Karpas-422 (cell line): ENCODE data around the gene LELP1. TPM values are rescaled to one million over a fixed set of nuclear protein-coding genes. Genes with fewer than 3 reads are reported as not detected.

Experiments used
- DNase-seq: peaks from one replicate; pipeline ENCODE4 v3.0.0-alpha.2; 2015
- H2AFZ ChIP-seq: fragments of 200-600 bp; sonication (generic); 2 replicates; pipeline ENCODE4 v1.6.1; 2014; ENCODE audit warnings: antibody characterized with exemption, low read length, mixed read lengths
- H3K27ac ChIP-seq: fragments of 200-600 bp; sonication (generic); 2 replicates; pipeline ENCODE4 v1.5.1; 2014; ENCODE audit warnings: mild to moderate bottlenecking, low read length, moderate library complexity
- H3K27me3 ChIP-seq: fragments of 200-600 bp; sonication (generic); 2 replicates; pipeline ENCODE4 v1.6.1; 2014; ENCODE audit warnings: low read length, mixed read lengths
- H3K36me3 ChIP-seq: fragments of 200-600 bp; sonication (generic); 2 replicates; pipeline ENCODE4 v1.6.1; 2014; ENCODE audit warnings: low read length, mixed read lengths; ENCODE audit not compliant: insufficient read depth
- H3K4me1 ChIP-seq: fragments of 200-600 bp; sonication (generic); 2 replicates; pipeline ENCODE4 v1.6.1; 2014; ENCODE audit warnings: mild to moderate bottlenecking, low read length, mixed read lengths
- H3K4me2 ChIP-seq: fragments of 200-600 bp; sonication (generic); 2 replicates; pipeline ENCODE4 v1.6.1; 2014; ENCODE audit warnings: low read length, low read depth, mild to moderate bottlenecking; ENCODE audit not compliant: poor library complexity, severe bottlenecking
- H3K4me3 ChIP-seq: fragments of 200-600 bp; sonication (generic); 2 replicates; pipeline ENCODE4 v1.5.1; 2014; ENCODE audit warnings: mild to moderate bottlenecking, antibody characterized with exemption, low read length, mixed read lengths
- H3K79me2 ChIP-seq: fragments of 200-600 bp; sonication (generic); 2 replicates; pipeline ENCODE4 v1.6.1; 2014; ENCODE audit warnings: mild to moderate bottlenecking, low read length, mixed read lengths
- H3K9ac ChIP-seq: fragments of 200-600 bp; sonication (generic); 2 replicates; pipeline ENCODE4 v1.6.0; 2014; ENCODE audit warnings: low read length
- H3K9me2 ChIP-seq: fragments of 200-600 bp; sonication (generic), shearing (Covaris generic); replicated peaks from 2 replicates; pipeline ENCODE4 v1.6.0; 2014; ENCODE audit warnings: mild to moderate bottlenecking, low read length, moderate library complexity; ENCODE audit not compliant: insufficient read depth
- H3K9me3 ChIP-seq: fragments of 300-700, 200-600 bp; sonication (generic); 2 replicates; pipeline ENCODE4 v1.6.1; 2014; ENCODE audit warnings: low read length, mixed read lengths
- H4K20me1 ChIP-seq: fragments of 200-600 bp; sonication (generic); 2 replicates; pipeline ENCODE4 v1.6.1; 2014; ENCODE audit warnings: mild to moderate bottlenecking, antibody characterized with exemption, low read length, low read depth; ENCODE audit not compliant: insufficient read depth
- total RNA-seq: library from RNA; depleted of rRNA; stranded (reverse); fragments of >200 nt; shearing (Covaris generic); gene quantifications from 2 replicates; pipeline ENCODE4 v1.2.3, GENCODE V29; 2014; ENCODE audit warnings: low replicate concordance

Gene LELP1
- total RNA-seq, 1 experiment from 2014 or later: not detected

DNA sequence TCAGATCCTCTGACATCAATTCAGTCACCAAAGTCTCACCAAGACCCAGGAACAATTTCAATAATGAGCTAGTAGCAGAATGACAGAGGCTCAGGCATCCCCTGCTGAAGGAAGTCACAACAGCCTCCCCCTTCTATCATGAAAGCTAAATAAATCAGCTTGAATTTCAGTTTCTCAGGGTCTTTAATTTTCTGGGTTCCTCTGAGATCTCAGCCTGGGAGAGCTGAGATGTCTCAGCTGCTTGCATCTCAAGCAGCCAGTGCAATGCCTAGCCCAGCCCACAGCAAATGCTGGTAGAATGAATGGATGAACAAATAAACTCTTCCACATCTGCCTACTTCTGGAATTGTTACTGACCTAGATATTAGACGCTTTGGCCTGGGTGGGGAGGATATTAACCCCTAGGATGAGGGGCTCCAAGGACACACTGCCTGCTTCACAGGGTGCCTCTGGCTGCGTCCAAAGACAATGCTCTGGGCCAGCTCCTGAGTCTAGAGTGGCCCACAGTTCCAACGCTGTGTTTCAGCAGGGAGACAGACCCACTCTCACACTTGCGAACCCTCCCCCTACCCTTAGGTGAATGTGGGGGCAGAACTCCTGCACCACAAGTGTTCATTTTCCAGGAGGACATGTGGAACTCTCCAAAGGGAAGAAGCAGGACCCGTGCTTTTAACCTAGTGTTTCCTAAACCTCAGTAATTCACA lies 45.1 kb downstream of the LELP1 start:
- no peak for DNase-seq
- Histone ChIP-seq H2AFZ (no peak overlapping the region), H3K27ac (no peak overlapping the region), H3K9me3 (no peaks in the 10 kb centered on the region), H3K36me3 (no peaks in the 10 kb centered on the region), H3K9ac (no peak overlapping the region), H3K4me2 (no peak overlapping the region), H3K27me3 (no peaks in the 10 kb centered on the region), H3K4me3 (no peak overlapping the region), H4K20me1 (no peaks in the 10 kb centered on the region), H3K9me2 (no peaks in the 10 kb centered on the region), H3K79me2 (no peaks in the 10 kb centered on the region), H3K4me1 (no peaks in the 10 kb centered on the region)

DNA sequence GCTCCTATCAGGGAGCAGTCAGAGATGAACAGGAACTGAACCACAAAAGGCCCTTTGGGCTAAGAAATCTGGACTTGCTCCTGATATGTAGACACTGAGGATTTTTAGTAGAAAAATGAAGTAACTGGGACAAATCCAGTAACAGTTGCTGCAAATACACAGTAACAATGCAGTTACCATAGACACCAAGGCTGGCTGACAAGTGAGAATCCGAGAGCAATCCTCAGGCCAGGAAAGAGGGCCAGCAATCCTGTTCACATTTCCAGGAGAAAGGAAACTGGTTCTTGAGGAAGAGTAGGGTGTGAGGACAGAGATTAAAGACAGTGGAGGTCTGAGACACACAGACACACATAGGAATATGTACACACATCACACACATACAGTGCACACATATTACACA lies 46.9 kb downstream of the LELP1 start:
- Histone ChIP-seq H3K4me2 (no peak overlapping the region), H3K9ac (no peak overlapping the region), H3K9me3 (no peaks in the 10 kb centered on the region), H3K27me3 (no peaks in the 10 kb centered on the region), H4K20me1 (no peaks in the 10 kb centered on the region), H2AFZ (no peak overlapping the region), H3K79me2 (no peaks in the 10 kb centered on the region), H3K27ac (no peak overlapping the region), H3K4me1 (no peaks in the 10 kb centered on the region), H3K36me3 (no peaks in the 10 kb centered on the region), H3K9me2 (no peaks in the 10 kb centered on the region), H3K4me3 (no peak overlapping the region)
- DNase-seq: no peak

DNA sequence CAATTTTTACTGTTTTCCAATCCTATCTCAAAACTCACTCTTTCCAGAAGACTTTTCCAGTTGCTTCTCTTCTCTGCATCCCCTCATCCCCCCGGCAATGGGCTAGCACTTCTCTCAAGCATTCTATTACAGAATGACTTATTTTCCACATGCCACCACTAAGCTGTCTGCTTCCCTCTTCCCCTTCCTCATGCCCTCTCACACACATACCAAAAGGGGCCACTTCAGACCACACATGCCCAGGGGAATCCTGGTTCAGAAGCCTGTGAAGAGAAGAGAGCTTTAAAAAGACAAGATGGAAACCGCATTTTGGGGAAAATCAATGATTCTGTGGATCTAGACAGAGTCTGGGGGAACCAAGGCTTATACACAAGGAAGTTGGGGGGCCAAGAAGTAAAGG lies 47.9 kb downstream of the LELP1 start:
- no peak for DNase-seq

GRCh38 chr1:153251562-153251961 lies 48.3 kb downstream of the LELP1 start:
- Histone ChIP-seq H3K9me2 (no peaks in the 10 kb centered on the region), H2AFZ (no peak overlapping the region), H4K20me1 (no peaks in the 10 kb centered on the region), H3K4me1 (no peaks in the 10 kb centered on the region), H3K9ac (no peak overlapping the region), H3K4me2 (no peak overlapping the region), H3K36me3 (no peaks in the 10 kb centered on the region), H3K4me3 (no peak overlapping the region), H3K9me3 (no peaks in the 10 kb centered on the region), H3K27ac (no peak overlapping the region), H3K27me3 (no peaks in the 10 kb centered on the region), H3K79me2 (no peaks in the 10 kb centered on the region)
- no peak for DNase-seq

More for the DNA sequence above, 47.9 kb downstream of the LELP1 start:
- no peaks in the 10 kb centered on the region for H4K20me1 ChIP-seq
- no peak overlapping the region for H3K27ac ChIP-seq
- H3K9ac ChIP-seq: no peak overlapping the region
- H3K4me3 ChIP-seq: no peak overlapping the region
- no peaks in the 10 kb centered on the region for H3K27me3 ChIP-seq
- no peaks in the 10 kb centered on the region for H3K36me3 ChIP-seq
- H2AFZ ChIP-seq: no peak overlapping the region
- H3K9me3 ChIP-seq: no peaks in the 10 kb centered on the region
- no peak overlapping the region for H3K4me2 ChIP-seq
- H3K4me1 ChIP-seq: no peaks in the 10 kb centered on the region
- no peaks in the 10 kb centered on the region for H3K79me2 ChIP-seq
- H3K9me2 ChIP-seq: no peaks in the 10 kb centered on the region

GRCh38 chr1:153251988-153252387 lies 48.8 kb downstream of the LELP1 start:
- no peaks in the 10 kb centered on the region for H3K27me3 ChIP-seq
- H3K4me3 ChIP-seq: no peak overlapping the region
- no peak for DNase-seq
- H3K9ac ChIP-seq: no peak overlapping the region
- H3K4me1 ChIP-seq: no peaks in the 10 kb centered on the region
- no peaks in the 10 kb centered on the region for H3K79me2 ChIP-seq
- no peaks in the 10 kb centered on the region for H3K9me2 ChIP-seq
- H3K9me3 ChIP-seq: no peaks in the 10 kb centered on the region
- no peaks in the 10 kb centered on the region for H3K36me3 ChIP-seq
- H2AFZ ChIP-seq: no peak overlapping the region
- no peak overlapping the region for H3K27ac ChIP-seq
- H3K4me2 ChIP-seq: no peak overlapping the region
- H4K20me1 ChIP-seq: no peaks in the 10 kb centered on the region

DNA sequence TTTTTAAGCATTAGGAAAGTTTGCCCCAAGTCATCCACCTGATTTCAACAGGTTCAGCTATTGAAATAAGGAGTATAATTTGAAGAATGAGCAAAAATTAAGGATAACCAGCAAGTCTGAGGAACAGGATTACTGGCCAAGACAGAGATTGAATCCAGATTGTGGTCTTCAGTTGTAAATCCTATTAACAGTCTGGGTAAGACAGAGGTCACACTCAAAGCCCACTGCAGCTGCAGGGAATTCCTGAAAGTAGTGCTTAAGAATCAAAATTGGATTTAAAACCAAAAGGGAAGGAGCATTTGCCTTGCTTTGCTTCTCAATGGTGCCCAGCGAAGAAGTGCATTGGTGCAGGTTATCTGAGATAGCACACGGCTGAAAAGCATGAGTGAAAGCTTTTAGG lies 49.8 kb downstream of the LELP1 start:
- Histone ChIP-seq H3K9ac (no peak overlapping the region), H3K36me3 (no peaks in the 10 kb centered on the region), H3K4me1 (no peaks in the 10 kb centered on the region), H2AFZ (no peak overlapping the region), H3K9me2 (no peaks in the 10 kb centered on the region), H3K27ac (no peak overlapping the region), H3K27me3 (no peaks in the 10 kb centered on the region), H4K20me1 (no peaks in the 10 kb centered on the region), H3K9me3 (no peaks in the 10 kb centered on the region), H3K4me3 (no peak overlapping the region), H3K79me2 (no peaks in the 10 kb centered on the region), H3K4me2 (no peak overlapping the region)
- no peak for DNase-seq

- 0 out of 2 replicates have a peak, but pooled peaks cover 2% of the 10 kb centered on the region for H4K20me1 ChIP-seq
- no peak overlapping the region for H3K27ac ChIP-seq
- no peaks in the 10 kb centered on the region for H3K27me3 ChIP-seq
- H3K9me2 ChIP-seq: no peaks in the 10 kb centered on the region
- no peaks in the 10 kb centered on the region for H3K9me3 ChIP-seq
- H3K36me3 ChIP-seq: no peaks in the 10 kb centered on the region
- H3K79me2 ChIP-seq: no peaks in the 10 kb centered on the region
- no peak overlapping the region for H3K9ac ChIP-seq
- H3K4me3 ChIP-seq: no peak overlapping the region
- H3K4me1 ChIP-seq: no peaks in the 10 kb centered on the region
- no peak for DNase-seq
- H2AFZ ChIP-seq: no peak overlapping the region
- no peak overlapping the region for H3K4me2 ChIP-seq
Measured at GRCh38 chr1:153253693-153254092, 50.5 kb downstream of the LELP1 start.
